HG02970 (cell line): ENCODE data around the gene CD300LG.
"Not testable (repeated sequence)": the region's sequence is repeated elsewhere in the genome, so short reads cannot be mapped to it uniquely, and the experiment has no call there.

Experiments used
- ATAC-seq: cut with Tn5 transposase; IDR thresholded peaks from one replicate; pipeline ENCODE4 v1.9.1; 2021; ENCODE audit warnings: mild to moderate bottlenecking, moderate library complexity, moderate number of reproducible peaks; ENCODE audit not compliant: unreplicated experiment, low FRiP score

The CD300LG gene

DNA sequence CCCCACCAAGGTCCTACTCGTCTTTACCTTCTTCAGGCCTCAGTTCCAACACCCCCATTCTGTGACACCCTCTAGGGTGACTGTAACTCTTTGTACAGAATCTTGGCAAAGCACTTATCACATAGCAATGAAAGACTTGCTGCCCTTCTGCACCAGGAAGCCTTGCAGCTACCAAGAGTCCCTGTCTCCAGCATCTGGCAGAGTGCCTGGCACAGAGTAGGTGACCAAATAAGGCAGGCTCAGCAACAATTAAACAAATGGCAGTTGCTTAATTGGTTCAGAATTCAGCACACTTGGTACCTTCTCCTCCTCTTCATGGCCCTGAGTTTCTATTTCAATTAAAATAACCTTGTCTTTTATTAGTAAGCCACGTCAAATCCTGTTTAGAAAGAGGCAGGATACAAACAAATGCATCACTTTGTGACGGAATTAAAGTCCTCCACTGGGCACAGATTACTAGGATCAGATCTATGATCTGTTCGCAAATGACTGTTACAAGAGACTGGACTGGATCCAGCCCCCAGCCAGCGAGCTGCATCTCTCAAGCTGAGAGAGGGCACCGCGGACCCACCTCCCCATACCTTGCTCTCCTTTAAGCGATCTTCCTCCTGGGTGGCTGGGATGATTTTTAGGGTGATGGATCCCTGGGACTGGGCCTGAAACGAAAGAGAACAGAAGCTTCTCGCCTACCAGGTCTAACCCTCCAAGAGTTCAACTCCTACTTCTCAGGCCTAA lies 23.5 kb upstream of the CD300LG start:
- no peak for ATAC-seq

DNA sequence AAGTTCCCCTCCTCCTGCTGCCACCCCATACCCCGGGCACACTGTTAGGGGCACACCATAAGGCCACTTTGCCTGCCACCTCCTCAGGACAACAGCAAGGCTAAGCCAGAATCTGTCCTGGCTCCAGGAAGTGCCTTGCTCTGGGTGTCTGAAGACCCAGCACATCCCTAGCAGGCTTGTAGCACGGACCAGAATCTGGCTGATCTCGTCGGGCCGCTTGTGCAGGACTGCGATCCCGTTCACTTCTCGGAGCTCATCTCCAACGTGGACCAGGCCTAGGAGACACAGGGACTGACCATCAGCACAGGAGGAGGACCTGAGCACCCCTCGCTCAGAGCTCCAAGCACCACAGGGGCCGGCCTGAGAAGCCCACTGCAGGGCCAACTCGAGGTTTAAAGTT lies 21.4 kb upstream of the CD300LG start:
- ATAC-seq = no peak

DNA sequence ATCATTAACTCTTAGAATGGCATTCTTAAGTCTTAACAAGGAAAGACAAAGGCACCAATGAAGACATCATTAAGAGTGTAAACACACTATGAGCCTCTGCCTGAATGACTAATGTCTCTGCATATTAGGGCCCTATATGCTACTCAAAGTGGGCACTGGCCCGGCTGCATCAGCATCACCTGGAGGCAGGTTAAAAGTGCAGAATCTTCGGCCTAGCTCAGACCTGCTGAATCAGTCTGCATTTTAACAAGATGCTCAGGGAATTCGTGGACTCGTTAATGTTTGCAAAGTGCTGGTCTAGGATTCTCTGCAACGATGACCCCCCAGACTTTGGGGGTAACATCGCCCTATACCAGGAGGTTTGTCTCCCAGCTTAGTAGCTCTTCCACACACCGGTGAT lies 20.8 kb upstream of the CD300LG start:
- ATAC-seq = no peak

DNA sequence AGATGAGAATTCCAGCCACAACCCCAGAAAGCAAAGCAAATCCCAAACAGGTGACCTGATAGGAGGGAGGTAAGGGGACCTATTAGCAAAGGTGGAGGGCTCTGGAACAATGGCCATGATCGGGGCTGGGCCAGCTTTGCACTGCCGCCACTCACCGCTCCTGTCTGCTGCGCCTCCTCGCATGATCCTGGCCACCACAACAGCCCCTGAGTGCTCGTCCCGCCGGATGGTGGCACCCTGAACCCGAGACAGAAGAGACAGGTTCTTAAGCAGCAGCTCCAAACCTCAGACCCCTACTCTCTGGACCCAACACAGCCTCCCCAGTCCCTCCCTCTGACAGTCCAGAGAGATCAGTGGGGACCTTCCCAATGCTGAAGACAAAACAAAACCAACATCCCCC lies 19.4 kb upstream of the CD300LG start:
- ATAC-seq = no peak

DNA sequence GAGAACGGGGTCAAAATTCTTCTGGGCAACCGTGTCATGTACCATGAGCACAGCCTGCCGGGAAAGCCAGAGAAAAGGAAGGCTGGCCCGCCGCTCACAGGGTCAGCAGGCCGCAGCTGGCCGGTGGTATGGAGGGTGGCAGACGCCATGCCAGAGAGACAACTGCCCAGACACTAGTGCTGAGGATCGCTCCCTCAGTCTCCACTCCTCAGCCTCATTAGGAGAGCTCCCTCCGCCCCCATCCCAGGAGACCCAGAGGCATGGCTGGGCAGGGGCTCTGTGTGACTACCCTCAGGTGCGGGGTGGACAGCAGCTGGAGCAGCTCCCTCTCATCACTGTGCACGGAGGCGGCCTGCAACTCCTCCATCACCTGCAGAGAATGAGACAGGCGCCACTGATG lies 17.2 kb upstream of the CD300LG start:
- ATAC-seq = no peak

DNA sequence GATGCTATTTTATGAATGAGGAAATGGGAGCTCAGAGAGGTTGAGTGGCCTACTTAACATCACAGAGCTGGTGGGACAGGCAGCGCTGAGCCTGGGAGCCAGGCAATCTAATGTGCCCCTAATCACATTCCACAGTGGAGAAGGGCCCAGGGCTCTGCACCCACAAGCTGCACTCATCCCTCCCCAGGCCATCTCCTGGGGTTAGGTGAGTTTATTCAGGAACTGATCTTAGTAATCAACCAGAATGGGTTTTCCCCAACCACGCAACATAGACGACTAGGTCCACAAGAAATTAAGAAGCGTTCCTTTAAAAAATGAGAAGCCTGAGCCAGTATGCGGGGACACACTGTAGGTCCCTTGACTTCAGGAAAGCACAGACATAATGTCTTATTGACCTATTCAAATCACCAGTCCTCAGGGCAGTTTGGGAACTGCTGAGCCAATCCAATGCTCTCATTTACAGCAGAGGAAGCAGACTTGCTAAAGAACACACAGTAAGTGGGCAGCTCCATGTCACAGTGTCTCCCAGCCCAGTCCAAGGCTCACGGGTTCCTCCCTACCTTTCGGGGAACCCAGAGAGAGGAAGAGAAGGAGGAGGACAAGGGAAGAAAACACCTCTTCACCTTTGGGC lies 16.4 kb upstream of the CD300LG start:
- ATAC-seq = no peak

DNA sequence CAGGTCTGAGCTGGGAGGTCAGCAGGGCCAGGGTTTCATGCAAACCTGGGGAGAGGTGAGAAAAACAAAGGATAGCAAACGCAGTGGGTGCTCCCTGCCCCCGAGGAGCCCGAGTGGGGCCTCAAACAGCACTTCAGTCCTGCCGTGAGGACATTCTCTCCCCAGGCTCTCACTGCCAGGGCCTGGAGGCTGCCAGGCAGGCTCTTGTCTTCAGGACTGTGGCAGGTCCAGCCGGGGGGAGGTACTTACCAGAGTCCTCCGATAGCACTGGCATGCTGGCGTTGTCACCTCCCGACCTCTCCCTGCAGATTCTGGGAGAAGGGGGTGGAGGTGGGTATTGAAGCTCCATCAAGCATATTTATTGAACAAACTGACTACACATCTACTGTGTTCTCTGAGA lies 15.3 kb upstream of the CD300LG start:
- no peak for ATAC-seq

DNA sequence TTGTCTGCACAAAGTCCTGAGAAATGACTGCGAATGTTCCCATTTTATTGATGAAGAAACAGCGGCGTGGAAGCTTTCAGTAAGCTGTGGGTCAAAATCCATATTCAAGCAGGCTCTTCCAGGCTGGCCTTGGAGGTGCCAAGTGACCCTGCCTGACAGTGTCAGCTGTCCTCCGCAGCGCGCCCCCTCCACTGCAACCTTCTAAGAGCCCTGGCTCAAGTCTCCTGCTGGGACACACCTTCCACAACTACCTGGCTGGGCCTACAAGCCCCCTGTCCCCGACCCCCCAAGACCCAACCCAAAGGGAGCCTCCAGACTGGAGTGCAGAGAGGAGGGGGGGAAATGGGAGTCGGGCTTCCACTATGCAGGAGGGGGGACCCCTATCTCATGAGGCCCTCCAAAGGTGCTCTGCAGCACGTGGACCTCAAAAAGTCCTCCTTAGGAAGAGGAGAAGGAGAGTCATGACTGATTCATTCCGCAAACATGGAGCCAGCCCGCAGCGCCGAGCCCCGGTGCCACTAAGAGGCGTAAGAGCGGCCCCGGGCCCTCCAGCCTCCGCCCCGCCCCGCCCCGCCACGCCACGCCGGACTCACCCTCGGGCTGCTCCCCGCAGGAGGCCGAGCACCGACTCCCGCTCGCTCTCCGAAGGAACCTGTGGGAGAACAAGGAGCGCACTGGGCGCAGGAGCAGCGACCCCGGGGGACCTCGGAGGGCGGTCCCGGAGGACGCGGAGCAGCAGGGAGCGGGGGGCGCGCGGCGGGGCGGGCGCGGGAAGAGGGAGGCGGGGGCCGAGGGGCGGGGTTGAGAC lies 14.6 kb upstream of the CD300LG start:
- ATAC-seq = no peak

DNA sequence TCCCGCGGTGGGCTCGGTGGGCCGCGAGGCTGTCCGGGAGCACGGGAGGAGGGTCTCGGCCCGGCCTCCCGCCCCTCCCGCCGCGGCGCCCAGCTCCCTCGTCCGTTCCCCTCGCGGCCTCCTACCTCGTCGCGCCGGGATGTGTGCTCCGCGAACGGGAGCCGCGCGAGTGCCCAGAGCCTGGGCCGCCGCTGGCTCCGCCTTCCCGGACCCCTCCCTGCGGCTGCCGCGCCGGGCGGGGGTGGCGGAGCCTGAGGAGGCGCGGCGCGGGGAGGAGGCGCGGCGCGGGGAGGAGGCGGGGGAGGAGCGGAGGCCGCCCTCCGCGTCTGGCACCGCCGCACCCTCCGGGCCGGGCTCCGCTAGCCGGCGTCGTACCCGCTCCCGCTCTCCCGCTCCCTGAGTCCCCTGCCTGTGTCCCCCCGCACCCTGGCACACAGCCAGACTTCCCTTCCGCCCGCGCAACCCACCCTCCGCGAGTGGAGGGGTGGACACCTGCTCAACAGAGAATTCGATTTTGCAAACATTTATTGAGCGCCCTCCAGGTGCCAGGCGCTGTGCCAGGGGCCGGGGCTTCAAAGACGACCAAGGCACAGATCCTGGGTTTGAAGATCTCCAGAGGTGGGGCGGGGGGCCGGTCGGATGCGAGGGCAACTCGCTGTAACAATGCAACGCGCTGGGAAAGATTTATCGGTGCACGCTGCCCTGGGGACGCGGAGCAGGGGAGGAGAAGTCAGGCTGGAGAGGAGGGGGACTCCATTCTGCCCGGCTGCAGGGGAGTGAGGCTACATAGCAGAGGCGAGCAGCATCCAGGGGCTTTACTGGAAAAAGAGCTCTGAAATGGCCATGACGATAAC lies 13.8 kb upstream of the CD300LG start, which contains the start of gene MPP3:
Gene MPP3, minus strand, starts transcription at position 171 of the 854 bp plus-strand sequence. CDS start 1,240 bp downstream, outside the sequence.
- no peak for ATAC-seq

DNA sequence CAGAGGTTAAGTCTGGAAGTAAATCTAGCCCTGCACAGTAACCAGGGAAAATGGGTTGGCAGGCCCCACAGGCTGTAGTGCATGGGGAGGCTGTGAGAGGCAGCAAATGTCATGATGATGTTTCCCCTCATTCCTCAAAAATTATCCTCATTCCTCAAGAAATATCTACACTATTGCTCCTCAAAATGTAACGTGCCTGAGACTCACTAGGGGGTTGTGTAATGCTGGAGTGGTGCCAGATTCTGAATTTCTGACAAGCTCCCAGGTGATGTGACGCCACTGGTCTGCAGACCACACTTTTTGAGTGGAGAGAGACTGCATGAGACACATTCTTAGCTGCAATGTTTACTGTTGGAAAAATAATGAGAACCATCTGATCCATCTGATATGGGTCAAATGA lies 12.9 kb upstream of the CD300LG start:
- no peak for ATAC-seq

DNA sequence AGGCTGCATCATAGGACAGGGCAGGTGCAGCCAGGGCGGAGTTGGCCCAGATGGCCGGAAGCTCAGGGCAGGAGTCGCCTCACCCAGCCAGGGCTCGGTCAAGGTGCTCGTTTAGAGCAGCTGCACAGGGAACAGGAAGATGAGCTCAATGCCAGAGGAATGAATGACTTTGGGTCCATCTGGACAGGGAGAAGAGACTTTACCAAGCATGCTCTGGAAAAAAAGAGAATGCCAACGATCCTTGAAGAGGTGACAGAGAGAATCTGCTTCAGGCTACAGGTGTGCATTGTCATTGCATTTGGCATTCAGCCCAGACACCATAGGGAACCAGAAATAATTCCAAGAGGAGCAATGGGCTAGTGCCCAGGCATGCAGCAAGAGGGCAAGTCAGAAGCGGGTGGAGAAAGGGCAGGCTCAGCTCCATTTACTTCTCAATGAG lies 7.3 kb upstream of the CD300LG start:
- ATAC-seq = no peak

DNA sequence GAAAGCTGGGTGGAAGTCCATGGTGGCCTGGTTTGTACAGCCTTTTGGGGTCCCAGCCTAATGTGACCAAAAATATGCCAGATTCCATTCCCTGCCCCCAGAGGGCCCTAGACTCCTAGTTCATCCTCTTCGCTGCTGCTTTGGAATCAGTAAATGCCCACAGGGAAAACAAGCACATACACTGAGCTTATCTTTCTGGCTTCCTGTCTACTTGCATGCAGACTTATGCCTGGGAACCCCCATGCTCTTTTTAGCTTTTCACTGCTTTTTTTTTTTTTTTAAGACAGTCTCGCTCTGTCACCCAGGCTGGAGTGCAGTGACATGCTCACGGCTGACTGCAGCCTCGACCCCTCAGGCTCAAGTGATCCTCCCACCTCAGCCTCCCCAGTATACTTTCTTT lies 6.2 kb upstream of the CD300LG start:
- no peak for ATAC-seq

DNA sequence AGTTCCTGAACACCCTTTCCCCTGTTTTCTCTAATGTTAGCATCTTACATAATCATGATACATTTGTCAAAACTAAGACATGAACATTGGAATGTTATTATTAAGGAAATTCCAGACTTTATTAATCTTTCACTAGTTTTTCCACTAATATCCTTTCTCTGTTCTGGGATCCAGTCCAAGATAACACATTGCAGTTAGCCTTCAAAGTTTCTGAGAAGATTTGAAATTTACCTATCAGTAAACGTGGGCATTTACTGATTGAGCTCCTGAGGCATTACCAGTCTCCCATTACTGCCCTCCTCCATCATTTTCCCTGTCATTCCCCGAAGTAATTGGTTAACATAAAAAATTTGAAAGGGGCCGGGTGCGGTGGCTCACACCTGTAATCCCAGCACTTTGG lies 5.7 kb upstream of the CD300LG start:
- no peak for ATAC-seq

DNA sequence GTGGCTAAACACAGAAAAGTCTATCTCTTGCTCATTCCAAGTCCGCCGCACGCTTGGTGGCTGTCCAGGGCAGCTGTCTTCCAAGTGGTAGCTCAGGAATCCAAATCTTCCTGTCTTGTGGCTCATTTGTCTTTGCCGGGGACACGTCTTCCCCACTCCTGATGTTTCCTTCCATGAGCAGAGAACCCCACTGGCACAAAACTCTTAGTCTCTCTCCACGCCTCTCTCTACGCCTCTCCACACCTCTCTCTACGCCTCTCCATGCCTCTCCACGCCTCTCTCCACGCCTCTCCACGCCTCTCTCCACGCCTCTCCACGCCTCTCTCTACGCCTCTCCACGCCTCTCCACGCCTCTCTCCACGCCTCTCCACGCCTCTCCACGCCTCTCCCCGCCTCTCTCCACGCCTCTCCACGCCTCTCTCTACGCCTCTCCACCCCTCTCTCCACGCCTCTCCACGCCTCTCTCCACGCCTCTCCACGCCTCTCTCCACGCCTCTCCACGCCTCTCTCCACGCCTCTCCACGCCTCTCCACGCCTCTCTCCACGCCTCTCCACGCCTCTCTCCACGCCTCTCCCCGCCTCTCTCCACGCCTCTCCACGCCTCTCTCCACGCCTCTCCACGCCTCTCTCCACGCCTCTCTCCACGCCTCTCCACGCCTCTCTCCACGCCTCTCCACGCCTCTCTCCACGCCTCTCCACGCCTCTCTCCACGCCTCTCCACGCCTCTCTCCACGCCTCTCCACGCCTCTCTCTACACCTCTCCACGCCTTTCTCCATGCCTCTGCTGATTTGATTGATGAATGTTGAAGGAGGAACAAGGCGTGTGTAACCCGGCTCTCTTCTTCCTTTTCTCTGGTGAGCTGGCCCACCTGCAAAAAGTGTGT lies 4.6 kb upstream of the CD300LG start:
- not testable (repeated sequence) for ATAC-seq

DNA sequence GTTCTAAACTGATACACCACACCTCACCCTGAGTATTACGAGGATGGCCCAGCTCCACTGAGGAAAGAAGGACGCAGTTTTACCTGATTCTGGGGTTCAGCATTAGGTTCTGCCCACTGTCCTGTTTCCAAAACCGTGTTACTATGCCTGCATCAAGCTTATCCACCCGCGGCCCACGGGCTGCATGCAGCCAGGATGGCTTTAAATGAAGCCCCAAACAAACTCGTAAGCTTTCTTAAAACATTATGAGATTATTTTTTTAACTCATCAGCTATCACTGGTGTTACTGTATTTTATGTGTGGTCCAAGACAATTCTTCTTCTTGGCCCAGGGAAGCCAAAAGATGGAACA lies 4.0 kb upstream of the CD300LG start:
- ATAC-seq = no peak

DNA sequence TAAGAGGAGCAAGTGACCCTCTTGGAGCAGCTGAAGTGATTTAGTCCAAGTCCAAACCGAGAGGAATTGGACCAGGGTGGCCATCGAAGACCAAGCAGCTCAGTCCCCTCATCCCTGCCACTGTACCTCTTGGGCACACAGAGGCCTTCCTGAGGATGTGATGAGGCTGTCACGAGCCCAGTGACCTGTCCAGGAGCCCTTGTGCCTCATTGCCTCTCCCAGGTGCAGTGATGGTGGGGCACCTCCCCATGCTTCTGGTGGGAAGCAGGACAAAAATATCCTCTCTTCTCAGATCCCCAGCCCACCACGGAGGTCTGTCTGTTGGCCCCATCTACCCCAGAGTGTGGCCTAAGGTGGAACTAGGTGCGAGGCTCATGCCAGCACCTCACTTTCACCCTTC lies 2.7 kb upstream of the CD300LG start:
- no peak for ATAC-seq

DNA sequence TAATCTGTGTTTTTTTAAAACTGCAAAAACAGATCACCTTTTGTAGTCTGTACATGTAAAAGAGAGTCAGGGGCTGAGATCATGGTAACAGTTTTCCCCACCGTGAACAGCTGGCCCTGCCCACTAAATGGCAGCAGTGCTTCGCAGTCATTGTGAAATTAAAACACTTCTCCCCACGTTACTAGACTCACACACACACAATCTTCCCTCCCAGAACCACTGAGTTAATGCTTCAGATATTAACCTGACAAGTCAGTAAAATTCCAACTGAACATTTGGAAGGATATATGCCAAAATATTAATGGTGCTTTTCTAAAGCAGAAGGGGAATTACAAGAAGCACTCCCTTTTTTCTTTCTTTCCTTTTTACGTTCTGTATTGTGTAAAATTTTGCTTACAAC lies 1.2 kb upstream of the CD300LG start:
- ATAC-seq = no peak

DNA sequence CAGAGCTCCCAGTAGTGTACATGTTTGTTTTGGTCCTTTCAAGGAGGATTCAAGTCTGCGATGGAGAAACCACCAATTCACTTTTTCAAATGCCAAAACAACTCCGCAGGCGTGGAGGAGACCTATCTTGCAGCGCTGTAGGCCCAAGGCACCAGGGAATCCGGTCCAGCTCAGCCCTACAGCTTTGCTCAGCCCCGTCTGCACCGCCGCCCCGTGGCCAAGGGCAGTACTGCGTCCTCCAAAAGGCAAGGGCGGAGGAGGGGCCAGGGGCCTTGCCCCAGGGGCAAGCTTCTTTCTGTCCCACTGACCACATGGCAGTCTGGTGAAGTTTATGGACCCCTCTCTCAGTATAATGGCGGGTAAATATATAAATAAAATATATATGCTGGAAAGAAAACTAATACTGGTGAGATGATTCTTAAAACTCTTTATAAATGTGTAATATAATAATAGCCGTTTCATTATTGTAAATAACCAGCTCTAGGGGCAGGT lies 709 bp upstream of the CD300LG start:
- ATAC-seq = no peak

DNA sequence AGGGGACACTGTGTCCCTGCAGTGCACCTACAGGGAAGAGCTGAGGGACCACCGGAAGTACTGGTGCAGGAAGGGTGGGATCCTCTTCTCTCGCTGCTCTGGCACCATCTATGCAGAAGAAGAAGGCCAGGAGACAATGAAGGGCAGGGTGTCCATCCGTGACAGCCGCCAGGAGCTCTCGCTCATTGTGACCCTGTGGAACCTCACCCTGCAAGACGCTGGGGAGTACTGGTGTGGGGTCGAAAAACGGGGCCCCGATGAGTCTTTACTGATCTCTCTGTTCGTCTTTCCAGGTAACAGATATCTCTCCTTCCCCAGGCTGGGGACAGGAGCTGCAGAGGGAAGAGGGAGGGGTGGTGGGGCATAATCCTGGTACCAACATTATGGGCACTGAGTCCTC lies 1.6 kb downstream of the CD300LG start:
- no peak for ATAC-seq
